ENCODE measurements around the gene SLC49A3. TPM values are rescaled to one million over a fixed set of nuclear protein-coding genes. Genes with fewer than 3 reads are reported as not detected.

Gene SLC49A3
- total RNA-seq, 2 donors from 2014 or later: 10.0 to 12.0 TPM

DNA sequence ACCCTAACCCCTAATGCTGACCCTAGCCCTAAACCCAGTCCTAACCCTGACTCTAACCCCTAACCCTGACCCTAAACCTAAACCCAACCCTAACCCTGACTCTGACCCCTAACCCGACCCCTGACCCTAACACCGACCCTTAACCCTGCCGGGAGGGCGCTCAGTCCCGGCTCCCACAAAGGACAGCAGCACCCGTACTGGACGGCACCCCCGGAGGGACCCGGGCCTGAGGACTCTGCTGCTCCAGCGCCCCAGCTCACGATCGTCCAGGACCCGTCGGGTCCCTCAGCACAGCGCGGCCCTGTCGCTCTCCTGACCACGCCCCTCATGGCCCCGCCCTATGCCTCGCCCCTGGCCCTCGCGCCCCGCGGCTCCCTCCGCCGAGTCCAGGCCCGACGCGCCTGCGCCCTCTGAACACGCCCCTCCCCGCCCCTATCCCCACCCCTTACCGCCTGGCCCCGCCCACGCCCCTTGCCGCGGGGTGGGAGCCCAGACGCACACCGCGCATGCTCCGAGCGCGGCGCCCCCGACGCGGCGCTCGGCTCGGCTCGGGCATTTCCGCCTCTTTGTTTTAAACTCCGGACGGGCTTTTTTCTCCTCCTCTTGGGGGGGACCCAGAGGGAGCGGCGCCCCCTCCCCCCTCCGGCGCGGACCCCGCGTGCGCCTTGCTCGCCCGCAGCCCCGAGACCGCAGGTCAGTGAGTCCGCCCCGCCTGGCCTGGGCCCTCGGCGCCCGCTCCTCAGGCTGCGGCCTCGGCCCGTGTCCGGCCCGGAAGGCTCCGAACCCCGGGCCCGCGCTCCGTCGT is 16.5 kb upstream of the SLC49A3 start, which contains the start of gene PCGF3:
Gene PCGF3, plus strand, starts transcription at position 555 of the 805 bp plus-strand sequence. CDS start 27,849 bp downstream, outside the sequence.
- Histone ChIP-seq H3K9me3 (no peaks in the 10 kb centered on the region), H3K36me3 (no peaks in the 10 kb centered on the region), H3K27ac (peak within 1 kb of the TSS; percentile 76 to 78), H3K4me3 (peak within 1 kb of the TSS; percentile 74 to 82), H3K27me3 (no peaks in the 10 kb centered on the region), H3K4me1 (peaks cover 0 to 42% of the 10 kb centered on the region in 2 donors)
- peak; percentile 95 for DNase-seq (ENCODE audit: low spot score)
- TF ChIP-seq, protein P1, sequence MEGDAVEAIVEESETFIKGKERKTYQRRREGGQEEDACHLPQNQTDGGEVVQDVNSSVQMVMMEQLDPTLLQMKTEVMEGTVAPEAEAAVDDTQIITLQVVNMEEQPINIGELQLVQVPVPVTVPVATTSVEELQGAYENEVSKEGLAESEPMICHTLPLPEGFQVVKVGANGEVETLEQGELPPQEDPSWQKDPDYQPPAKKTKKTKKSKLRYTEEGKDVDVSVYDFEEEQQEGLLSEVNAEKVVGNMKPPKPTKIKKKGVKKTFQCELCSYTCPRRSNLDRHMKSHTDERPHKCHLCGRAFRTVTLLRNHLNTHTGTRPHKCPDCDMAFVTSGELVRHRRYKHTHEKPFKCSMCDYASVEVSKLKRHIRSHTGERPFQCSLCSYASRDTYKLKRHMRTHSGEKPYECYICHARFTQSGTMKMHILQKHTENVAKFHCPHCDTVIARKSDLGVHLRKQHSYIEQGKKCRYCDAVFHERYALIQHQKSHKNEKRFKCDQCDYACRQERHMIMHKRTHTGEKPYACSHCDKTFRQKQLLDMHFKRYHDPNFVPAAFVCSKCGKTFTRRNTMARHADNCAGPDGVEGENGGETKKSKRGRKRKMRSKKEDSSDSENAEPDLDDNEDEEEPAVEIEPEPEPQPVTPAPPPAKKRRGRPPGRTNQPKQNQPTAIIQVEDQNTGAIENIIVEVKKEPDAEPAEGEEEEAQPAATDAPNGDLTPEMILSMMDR (IDR thresholded peaks at IDR 0.05): no peak

DNA sequence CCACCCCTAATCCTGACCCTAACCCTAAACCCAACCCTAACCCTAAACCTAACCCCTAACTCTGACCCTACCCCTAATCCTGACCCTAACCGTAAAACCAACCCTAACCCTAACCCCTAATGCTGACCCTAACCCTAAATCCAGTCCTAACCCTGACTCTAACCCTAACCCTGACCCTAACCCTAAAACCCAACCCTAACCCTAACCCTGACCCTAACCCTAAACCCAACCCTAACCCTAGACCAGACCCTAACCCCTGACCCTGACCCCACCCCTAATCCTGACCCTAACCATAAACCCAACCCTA is 16.0 kb upstream of the SLC49A3 start:
- Histone ChIP-seq H3K27ac (peak overlapping the region; percentile 45 to 76), H3K4me3 (peak overlapping the region; percentile 74 to 82), H3K36me3 (no peaks in the 10 kb centered on the region), H3K27me3 (no peaks in the 10 kb centered on the region), H3K4me1 (peaks cover 0 to 36% of the 10 kb centered on the region in 2 donors), H3K9me3 (no peaks in the 10 kb centered on the region)
- TF ChIP-seq, protein P1 (IDR thresholded peaks at IDR 0.05): no peak
- DNase-seq (ENCODE audit: low spot score): no peak

DNA sequence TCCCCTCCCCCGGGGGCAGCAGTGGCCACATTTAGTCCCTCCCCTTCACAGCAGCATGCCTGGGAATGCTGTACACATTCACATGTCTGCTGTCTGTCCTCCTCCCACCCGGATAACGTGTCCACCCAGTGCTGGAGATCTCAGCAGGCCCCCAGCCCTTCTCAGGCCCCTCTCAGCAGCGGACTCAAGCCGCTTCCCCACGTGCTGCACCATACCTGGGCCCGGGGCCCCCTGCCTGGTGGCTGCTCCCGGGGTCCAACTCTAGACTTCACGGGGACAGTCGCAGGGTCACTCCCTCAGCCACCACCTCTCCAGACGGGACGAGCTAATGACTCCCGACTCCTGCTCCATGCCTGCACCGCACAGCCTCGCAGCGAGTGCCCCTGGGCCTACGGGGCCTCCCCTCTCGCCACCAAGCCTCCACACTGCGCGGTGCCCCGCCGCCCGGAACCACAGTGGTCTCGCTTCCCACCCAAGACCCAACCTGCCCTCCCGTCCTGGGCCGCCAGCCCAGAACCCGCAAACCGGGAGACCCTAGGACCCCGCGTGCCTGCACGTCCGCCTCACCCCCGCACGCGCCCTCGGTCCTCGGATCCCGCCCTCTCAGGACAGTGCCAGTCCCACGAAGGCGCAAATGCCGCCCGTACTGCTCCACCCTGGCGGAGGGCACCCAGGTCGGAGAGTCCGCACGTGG is 15.4 kb upstream of the SLC49A3 start:
- Histone ChIP-seq H3K36me3 (no peaks in the 10 kb centered on the region), H3K27me3 (no peaks in the 10 kb centered on the region), H3K4me3 (no peak overlapping the region), H3K27ac (no peak overlapping the region), H3K4me1 (peaks cover 0 to 34% of the 10 kb centered on the region in 2 donors), H3K9me3 (no peaks in the 10 kb centered on the region)
- TF ChIP-seq, protein P1 (IDR thresholded peaks at IDR 0.05): no peak
- DNase-seq (ENCODE audit: low spot score): no peak

DNA sequence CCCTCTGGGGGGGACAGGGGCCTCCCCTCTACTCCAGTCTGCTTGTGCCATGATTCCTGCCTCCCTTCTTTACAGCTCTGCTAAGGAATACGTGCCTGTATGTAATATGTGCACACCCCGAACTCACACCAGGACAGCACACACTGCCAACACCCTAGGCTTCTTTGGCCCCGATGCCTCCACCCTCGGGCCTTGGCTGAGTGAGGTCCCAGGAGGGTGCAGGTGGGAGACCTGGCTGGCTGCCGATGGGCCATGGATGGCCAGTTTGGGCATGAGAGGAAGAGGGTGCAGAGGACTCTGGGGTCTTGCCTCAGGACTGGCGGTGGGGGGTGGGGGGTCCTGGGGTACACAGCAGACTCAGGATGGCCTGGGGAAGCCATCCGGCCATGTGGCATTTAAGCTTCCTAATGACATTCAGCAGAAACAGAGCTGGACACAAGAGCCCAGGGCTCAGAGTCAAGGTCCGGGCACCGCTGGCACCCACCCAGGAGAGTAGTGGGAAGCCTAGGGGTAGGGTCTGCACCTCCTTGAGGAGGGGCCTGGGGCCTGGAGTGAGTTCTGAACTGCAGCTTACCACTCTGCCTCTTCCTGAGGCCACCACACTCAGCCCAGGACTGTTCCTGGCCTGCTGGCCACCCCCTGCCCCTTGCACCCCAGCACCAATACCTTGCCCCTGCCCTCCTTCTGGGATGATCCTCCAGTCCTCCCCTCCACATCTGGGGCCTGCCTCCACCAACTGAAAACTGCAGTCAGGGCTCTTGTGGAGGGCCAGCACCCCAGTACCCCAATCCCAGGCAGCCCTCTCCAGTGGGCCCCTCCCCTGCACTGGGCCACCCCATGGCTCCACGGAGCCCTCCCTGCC is 14.6 kb upstream of the SLC49A3 start:
- no peaks in the 10 kb centered on the region for H3K36me3 ChIP-seq
- peaks cover 0 to 26% of the 10 kb centered on the region in 2 donors for H3K4me1 ChIP-seq
- no peaks in the 10 kb centered on the region for H3K9me3 ChIP-seq
- H3K27ac ChIP-seq: no peak overlapping the region
- no peak overlapping the region for H3K4me3 ChIP-seq
- no peaks in the 10 kb centered on the region for H3K27me3 ChIP-seq
- TF ChIP-seq, protein P1 (IDR thresholded peaks at IDR 0.05): no peak
- no peak for DNase-seq (ENCODE audit: low spot score)

DNA sequence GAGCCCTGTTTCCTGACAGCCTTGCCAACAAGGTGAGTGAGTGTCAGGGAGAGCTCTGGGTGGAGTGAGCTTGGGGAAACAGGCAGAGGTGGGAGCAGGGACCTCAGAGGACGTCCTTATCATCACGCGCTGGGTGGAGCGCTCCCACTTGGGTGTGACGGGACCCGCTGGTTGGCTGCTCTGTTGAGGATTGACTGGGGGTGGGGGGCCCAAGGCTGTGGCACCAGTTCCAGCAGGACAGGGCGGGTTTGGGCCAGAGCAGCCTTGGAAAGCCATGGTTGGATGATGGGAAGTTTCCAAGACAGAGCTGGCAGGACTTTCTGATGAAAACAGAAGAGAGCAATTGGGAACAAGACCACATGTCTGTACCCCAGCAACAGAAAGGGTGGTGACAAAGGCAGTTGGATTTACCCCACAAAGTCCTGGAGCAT is 13.7 kb upstream of the SLC49A3 start:
- TF ChIP-seq, protein P1 (IDR thresholded peaks at IDR 0.05): no peak

More for the DNA sequence above, 13.7 kb upstream of the SLC49A3 start:
- Histone ChIP-seq H3K4me1 (peaks cover 0 to 18% of the 10 kb centered on the region in 2 donors), H3K4me3 (no peak overlapping the region), H3K27ac (no peak overlapping the region), H3K27me3 (no peaks in the 10 kb centered on the region), H3K9me3 (no peaks in the 10 kb centered on the region), H3K36me3 (no peaks in the 10 kb centered on the region)
- no peak for DNase-seq (ENCODE audit: low spot score)

Measured in right atrium auricular region (tissue), 2 donors.